ENCODE measurements around the gene RSAD2. TPM values are rescaled to one million over a fixed set of nuclear protein-coding genes. Genes with fewer than 3 reads are reported as not detected.

The RSAD2 gene
- total and polyA plus RNA-seq, 9 of the 15 experiments (the other 6 are each of a cell fraction or from before 2014, with no cell fraction given), result 0.15 to 1.4 (median 0.28) TPM

GRCh38 chr2:6865346-6866274 is 12.0 kb upstream of the RSAD2 start, which contains the start of gene CMPK2 (continued):
- TF ChIP-seq DIDO1 (tag; IDR thresholded peaks at IDR 0.05; ENCODE audit: low read depth), result no peak
- no peak for TF ChIP-seq HES1 (IDR thresholded peaks at IDR 0.05; ENCODE audit: low read depth)
- no peak for TF ChIP-seq ZNF354B (CRISPR knock-in tag; IDR thresholded peaks at IDR 0.05)
- TF ChIP-seq ZNF766 (CRISPR knock-in tag; conservative IDR thresholded peaks at IDR 0.05), result no peak
- TF ChIP-seq, protein P1, sequence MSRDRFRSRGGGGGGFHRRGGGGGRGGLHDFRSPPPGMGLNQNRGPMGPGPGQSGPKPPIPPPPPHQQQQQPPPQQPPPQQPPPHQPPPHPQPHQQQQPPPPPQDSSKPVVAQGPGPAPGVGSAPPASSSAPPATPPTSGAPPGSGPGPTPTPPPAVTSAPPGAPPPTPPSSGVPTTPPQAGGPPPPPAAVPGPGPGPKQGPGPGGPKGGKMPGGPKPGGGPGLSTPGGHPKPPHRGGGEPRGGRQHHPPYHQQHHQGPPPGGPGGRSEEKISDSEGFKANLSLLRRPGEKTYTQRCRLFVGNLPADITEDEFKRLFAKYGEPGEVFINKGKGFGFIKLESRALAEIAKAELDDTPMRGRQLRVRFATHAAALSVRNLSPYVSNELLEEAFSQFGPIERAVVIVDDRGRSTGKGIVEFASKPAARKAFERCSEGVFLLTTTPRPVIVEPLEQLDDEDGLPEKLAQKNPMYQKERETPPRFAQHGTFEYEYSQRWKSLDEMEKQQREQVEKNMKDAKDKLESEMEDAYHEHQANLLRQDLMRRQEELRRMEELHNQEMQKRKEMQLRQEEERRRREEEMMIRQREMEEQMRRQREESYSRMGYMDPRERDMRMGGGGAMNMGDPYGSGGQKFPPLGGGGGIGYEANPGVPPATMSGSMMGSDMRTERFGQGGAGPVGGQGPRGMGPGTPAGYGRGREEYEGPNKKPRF (IDR thresholded peaks at IDR 0.05; ENCODE audit: low read depth, low read length), result no peak
- TF ChIP-seq PHF8 (IDR thresholded peaks at IDR 0.05; ENCODE audit: borderline replicate concordance, low read length), result peak; percentile 63; the same call in 1 of the 2 replicates
- no peak for TF ChIP-seq FOXO4 (CRISPR knock-in tag; IDR thresholded peaks at IDR 0.05)
- TF ChIP-seq, protein P2, sequence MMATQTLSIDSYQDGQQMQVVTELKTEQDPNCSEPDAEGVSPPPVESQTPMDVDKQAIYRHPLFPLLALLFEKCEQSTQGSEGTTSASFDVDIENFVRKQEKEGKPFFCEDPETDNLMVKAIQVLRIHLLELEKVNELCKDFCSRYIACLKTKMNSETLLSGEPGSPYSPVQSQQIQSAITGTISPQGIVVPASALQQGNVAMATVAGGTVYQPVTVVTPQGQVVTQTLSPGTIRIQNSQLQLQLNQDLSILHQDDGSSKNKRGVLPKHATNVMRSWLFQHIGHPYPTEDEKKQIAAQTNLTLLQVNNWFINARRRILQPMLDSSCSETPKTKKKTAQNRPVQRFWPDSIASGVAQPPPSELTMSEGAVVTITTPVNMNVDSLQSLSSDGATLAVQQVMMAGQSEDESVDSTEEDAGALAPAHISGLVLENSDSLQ (IDR thresholded peaks at IDR 0.05), result no peak
- TF ChIP-seq, protein P3, sequence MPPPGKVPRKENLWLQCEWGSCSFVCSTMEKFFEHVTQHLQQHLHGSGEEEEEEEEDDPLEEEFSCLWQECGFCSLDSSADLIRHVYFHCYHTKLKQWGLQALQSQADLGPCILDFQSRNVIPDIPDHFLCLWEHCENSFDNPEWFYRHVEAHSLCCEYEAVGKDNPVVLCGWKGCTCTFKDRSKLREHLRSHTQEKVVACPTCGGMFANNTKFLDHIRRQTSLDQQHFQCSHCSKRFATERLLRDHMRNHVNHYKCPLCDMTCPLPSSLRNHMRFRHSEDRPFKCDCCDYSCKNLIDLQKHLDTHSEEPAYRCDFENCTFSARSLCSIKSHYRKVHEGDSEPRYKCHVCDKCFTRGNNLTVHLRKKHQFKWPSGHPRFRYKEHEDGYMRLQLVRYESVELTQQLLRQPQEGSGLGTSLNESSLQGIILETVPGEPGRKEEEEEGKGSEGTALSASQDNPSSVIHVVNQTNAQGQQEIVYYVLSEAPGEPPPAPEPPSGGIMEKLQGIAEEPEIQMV (tag; conservative IDR thresholded peaks at IDR 0.05; ENCODE audit: low read depth), result no peak
- no peak for TF ChIP-seq ESRRB (CRISPR knock-in tag; IDR thresholded peaks at IDR 0.05; ENCODE audit: borderline replicate concordance)
- TF ChIP-seq EHMT2 (IDR thresholded peaks at IDR 0.05), result no peak
- TF ChIP-seq ATF6 (CRISPR knock-in tag; IDR thresholded peaks at IDR 0.05), result peak; percentile 64; the same call in 1 of the 2 replicates
- TF ChIP-seq MAZ (CRISPR knock-in tag; conservative IDR thresholded peaks at IDR 0.05 in 1 of 2, IDR thresholded peaks at IDR 0.05 in 1 of 2), result peak; percentile 81 to 88
- TF ChIP-seq RNF2 (IDR thresholded peaks at IDR 0.05), result peak; percentile 65; the same call in 1 of the 2 replicates
- no peak for TF ChIP-seq NCOA2 (IDR thresholded peaks at IDR 0.05; ENCODE audit: partially characterized antibody in 2 of 2)
- TF ChIP-seq BHLHE40 (IDR thresholded peaks at IDR 0.05; ENCODE audit: low read length), result 0 out of 2 replicates have a peak, but pooled peaks have one; percentile 29
- peak; percentile 90 for TF ChIP-seq GABPA (tag; conservative IDR thresholded peaks at IDR 0.05; ENCODE audit: low read depth)
